ENCODE measurements around the gene OR6P1.

Gene OR6P1

DNA sequence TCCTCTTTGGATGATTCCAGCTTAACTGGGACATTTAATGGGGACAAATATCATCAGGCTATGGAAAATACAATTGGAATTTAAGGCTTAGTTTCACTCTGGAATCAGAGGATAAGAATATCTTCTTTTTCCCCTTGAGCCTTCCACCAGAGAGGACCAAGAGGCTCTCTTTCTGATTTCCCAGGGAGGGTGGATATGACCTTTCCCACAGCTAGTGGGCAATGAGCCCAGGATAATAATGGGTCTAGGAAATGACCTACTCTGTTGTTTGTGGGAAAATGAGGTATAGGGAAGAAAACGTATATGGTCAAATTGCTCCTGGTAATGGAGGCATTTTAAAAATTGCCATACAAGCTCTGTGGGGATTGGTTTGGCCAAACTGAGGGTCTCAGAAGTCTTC, 18.1 kb downstream of the OR6P1 start:
- TF ChIP-seq, protein P1, sequence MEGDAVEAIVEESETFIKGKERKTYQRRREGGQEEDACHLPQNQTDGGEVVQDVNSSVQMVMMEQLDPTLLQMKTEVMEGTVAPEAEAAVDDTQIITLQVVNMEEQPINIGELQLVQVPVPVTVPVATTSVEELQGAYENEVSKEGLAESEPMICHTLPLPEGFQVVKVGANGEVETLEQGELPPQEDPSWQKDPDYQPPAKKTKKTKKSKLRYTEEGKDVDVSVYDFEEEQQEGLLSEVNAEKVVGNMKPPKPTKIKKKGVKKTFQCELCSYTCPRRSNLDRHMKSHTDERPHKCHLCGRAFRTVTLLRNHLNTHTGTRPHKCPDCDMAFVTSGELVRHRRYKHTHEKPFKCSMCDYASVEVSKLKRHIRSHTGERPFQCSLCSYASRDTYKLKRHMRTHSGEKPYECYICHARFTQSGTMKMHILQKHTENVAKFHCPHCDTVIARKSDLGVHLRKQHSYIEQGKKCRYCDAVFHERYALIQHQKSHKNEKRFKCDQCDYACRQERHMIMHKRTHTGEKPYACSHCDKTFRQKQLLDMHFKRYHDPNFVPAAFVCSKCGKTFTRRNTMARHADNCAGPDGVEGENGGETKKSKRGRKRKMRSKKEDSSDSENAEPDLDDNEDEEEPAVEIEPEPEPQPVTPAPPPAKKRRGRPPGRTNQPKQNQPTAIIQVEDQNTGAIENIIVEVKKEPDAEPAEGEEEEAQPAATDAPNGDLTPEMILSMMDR (IDR thresholded peaks at IDR 0.05): no peak

GRCh38 chr1:158547533-158547932, 22.8 kb downstream of the OR6P1 start:
- TF ChIP-seq, protein P1 (IDR thresholded peaks at IDR 0.05): no peak

DNA sequence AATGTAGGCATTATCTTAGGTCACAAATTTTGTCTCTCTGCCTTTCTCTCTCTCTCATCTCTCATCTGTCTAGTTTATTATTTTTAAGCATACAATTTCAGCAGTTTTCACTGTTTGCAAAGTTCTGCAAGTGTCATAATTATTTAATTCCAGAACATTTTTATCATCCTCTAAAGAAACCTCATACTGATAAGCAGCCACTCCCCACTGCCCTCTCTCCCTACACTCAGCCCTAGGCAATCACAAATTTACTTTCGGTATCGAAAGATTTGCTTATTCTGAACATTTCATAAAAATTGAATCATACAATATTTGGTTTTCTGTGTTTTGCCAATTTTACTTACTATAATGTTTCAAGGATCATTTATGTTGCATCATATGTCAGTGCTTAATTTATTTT, 32.8 kb downstream of the OR6P1 start:
- TF ChIP-seq, protein P1 (IDR thresholded peaks at IDR 0.05): no peak

DNA sequence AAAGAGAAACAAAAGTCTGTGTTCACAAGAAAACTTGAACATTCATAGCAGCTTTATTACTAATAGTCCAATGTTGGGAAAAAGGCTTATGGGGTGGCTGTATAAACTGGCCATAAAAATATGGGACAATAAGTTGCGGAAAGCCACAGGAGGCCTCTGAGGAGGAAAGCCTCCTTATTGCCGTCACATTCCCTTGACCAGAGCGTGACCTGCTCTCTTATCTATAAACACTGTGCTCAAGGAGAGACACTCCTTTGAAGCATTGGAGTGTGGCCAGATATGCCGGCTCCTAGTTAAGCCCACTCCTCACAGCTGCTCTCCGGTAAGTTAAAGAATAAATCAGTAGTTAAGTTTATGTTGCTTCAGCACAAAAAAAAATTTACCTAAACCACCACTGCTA, 35.9 kb downstream of the OR6P1 start:
- TF ChIP-seq, protein P1 (IDR thresholded peaks at IDR 0.05): no peak

DNA sequence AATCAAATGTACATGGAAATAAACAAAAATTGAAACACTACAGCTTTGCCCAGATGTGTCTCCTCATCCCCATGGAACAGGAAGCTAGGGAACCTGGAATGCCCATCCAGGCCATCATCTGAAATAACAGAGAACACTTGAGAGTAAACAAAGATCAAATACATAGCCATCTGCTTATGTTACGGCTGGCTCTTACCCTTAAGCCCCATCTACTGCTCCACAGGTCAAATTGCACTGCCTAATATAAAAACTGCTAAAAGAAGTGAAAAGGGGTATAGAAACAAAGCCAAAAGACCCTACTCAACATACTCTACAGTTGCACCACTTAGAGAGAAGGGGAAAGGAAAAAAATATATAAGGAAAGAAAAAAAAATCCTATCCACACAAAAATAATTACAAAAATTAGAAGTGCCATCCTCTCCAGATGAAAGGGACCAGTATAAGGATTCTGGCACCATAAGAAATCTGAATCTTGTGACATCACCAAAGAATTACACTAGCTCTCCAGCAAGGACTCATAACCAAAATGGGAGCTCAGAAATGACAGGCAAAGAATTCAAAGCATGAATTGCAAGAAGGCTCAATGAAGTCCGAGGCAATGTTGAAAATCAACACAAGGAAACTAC, 43.1 kb downstream of the OR6P1 start:
- TF ChIP-seq, protein P1 (IDR thresholded peaks at IDR 0.05): peak; percentile 55

GRCh38 chr1:158521666-158522058, 48.7 kb downstream of the OR6P1 start:
- TF ChIP-seq, protein P1 (IDR thresholded peaks at IDR 0.05): no peak

DNA sequence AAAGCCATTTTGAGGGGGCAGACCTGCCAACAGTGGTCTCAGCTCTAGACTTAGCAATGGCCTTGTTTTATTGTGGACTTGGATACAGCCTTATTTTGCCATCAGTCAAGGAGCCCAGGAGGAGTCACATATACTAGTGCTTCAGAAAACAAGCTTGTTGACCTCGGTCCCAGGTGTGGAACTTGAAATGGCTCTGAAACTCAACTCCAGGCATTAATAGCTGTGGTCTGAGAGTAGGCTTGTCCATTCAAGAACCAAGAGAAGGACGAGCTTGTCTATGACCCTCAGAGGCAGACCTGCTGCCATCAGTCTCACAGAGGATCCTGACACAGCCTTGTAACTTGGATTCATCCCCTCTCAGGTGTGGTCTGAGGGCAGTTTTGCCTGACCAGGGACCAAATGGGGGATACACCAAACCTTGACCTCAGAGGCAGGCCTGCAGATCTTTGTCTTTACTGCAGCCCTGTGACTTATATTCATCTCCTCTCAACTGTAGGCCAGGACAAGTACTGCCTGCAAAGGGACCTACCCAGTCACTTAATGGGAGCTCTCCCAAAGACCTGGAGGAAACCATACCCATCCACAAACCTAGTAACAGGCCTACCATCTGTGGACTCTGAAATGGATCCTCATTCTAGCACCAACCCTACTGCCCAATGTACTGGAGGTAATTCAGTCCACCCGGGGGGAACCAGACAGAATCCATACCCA, 49.3 kb downstream of the OR6P1 start:
- TF ChIP-seq, protein P1 (IDR thresholded peaks at IDR 0.05): no peak
